GM12864 (cell line): ENCODE data around the gene SMAD7.

Experiments used
- DNase-seq: peaks from one replicate; pipeline ENCODE4 v3.0.0-alpha.2; 2011; ENCODE audit warnings: low read depth
- H3K4me3 ChIP-seq: 2 replicates; pipeline ENCODE4 v1.5.1; 2011; ENCODE audit warnings: mild to moderate bottlenecking, low read depth, low read length, control low read depth
- CTCF ChIP-seq: IDR thresholded peaks from 2 replicates; pipeline ENCODE4 v1.5.1; 2011; ENCODE audit warnings: low read depth, mild to moderate bottlenecking, moderate library complexity, low read length, control low read depth, inconsistent platforms; ENCODE audit errors: missing control alignments

Gene SMAD7

GRCh38 chr18:48947560-48947959, 3.2 kb downstream of the SMAD7 start:
- DNase-seq: no peak
- H3K4me3 ChIP-seq: peak overlapping the region; percentile 73
- TF ChIP-seq CTCF: no peak

- no peak for TF ChIP-seq CTCF
- H3K4me3 ChIP-seq: peak overlapping the region; percentile 73
Measured at GRCh38 chr18:48947092-48947491, 3.7 kb downstream of the SMAD7 start.

GRCh38 chr18:48946329-48946835, 4.4 kb downstream of the SMAD7 start:
- DNase-seq: no peak
- no peak for TF ChIP-seq CTCF
- peak overlapping the region; percentile 73; the same call in 1 of the 2 replicates for H3K4me3 ChIP-seq

More at GRCh38 chr18:48947092-48947491, 3.7 kb downstream of the SMAD7 start:
- no peak for DNase-seq

- no peak for DNase-seq
- H3K4me3 ChIP-seq: no peak overlapping the region; the same call in 1 of the 2 replicates
- TF ChIP-seq CTCF: no peak
Measured at GRCh38 chr18:48945953-48946217, 4.9 kb downstream of the SMAD7 start.

GRCh38 chr18:48944634-48945033, 6.1 kb downstream of the SMAD7 start:
- no peak for DNase-seq
- H3K4me3 ChIP-seq: no peak overlapping the region
- no peak for TF ChIP-seq CTCF

GRCh38 chr18:48943736-48944527, 6.8 kb downstream of the SMAD7 start:
- no peak for DNase-seq
- TF ChIP-seq CTCF: no peak
- no peak overlapping the region for H3K4me3 ChIP-seq

GRCh38 chr18:48943333-48943732, 7.4 kb downstream of the SMAD7 start:
- no peak for DNase-seq
- no peak for TF ChIP-seq CTCF
- no peak overlapping the region for H3K4me3 ChIP-seq
